Measurements from ENCODE around the gene SAMHD1.
"Not testable (repeated sequence)": the region's sequence is repeated elsewhere in the genome, so short reads cannot be mapped to it uniquely, and the experiment has no call there.

Gene SAMHD1

DNA sequence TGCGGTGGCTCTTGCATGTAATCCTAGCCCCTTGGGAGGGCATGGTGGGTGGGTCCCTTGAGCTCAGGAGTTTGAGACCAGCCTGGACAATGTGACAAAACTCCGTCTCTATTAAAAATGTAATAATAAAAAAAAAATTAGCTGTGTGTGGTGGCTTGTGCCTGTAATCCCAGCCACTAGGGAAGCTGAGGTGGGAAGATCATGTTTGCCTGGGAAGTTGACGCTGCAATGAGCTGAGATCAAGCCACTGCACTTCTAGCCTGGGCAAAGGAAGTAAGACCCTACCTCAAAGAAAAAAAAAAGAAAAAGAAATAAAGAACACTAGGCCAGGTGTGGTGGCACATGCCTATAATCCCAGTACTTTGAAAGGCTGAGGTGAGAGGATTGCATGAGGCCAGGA lies 4.5 kb upstream of the SAMHD1 start:
- DNase-seq (ENCODE audit: low read depth): no peak

DNA sequence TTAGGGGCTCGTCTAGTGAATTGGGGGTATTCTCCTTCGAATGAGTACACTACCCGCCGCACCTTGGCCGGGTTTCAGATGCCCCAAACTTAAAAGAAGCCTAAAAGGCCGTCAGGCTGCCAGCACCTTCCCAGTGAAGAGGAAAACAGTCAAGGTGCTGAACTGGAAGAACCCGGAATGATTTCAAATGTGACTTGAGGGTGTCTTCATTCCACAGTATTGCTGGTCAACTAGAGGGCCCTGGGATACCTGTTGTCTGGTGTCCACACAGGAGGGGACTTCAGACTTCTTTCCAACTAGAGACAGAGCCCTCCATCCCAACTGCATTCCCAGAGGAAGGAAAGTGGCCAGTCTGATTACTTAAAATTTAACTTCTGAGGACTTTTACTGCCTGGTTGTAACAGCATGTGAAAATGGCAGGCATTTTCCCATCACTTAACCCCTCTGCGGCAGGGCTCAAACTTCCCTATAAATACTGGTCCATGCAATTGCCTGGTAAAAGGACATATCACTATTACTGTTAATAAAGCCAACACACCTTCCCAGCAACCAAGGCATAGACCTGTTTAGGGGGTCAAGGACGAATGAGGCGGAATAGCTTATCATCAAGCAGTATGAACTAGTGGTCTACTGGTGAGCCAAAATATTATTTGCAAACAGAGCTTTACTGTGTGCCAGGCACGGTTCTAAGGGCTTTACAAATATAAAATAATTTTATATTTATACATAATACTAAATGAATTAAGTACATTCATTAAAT lies 651 bp upstream of the SAMHD1 start:
- DNase-seq (ENCODE audit: low read depth): no peak

DNA sequence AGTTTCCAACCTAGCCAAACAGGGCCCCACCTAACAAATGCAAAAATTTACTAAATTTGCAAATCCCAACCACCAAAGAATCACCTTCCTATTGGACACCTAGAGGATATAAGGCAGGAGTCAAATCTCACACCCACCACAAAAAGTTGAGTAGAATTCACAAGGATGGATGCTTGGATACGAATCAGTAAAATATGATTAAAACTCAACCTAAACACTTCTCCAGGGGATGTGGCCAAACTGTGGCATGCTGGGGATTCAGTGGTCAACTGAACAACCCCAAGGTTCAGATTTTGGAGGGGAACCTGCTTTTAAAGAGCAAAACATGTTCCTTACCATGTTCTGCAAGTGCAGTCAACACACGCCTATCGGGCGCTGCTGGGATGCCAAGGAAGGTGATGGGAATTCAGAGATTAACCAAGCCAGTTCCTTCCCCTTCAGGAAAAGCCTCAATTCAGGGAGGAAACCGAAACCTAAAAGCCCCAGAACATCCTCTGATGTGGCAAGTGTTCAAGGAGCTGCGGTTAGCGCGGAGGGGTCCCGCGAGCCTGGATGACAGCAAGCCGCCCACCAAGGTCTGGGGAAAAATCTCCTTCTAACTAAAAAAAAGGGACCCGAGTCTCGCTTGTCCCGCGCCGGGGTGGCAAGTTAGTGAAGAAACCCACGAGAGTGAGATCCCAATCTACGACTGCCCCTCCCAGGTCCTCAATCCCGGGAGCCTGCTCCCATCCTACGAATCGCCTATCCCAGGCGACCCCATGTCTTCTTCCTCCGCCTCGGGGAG lies 902 bp downstream of the SAMHD1 start:
- DNase-seq (ENCODE audit: low read depth): no peak

DNA sequence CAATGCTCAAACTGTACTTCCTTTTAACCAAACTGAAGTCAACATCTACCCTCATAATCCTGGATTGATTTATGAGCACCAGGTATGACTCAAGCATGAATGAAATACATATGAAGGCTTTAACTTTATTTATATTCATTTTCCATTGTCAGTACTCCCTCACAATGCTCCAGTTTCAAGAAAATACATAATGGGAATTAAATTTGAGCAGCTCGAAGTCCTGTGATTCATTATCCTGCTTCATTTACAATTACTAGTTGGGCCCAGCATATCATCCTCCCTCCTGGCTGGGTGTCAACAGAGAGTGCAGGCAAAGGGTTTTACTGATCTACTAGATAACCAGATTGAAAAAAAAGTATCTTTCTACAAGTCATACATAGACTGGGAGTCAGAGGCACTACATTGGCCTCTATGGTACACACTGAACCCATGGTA lies 10.1 kb downstream of the SAMHD1 start:
- DNase-seq (ENCODE audit: low read depth): no peak

DNA sequence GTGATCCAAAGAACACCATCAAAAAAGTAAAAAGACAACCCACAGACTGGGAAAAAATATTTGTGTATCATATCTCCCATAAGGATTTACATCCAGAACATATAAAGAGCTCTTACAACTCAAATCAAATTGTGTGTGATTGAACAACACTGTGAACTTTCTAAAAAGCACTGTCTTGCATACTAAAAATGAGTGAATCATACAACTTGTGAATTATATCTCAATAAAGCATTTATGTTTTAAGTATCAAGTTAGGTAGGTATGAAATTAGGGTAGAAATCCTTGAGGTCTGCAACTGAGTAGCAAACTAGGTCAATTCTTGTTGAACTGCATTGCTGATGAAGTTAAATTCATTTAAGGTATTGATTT lies 14.1 kb downstream of the SAMHD1 start:
- DNase-seq (ENCODE audit: low read depth): no peak

DNA sequence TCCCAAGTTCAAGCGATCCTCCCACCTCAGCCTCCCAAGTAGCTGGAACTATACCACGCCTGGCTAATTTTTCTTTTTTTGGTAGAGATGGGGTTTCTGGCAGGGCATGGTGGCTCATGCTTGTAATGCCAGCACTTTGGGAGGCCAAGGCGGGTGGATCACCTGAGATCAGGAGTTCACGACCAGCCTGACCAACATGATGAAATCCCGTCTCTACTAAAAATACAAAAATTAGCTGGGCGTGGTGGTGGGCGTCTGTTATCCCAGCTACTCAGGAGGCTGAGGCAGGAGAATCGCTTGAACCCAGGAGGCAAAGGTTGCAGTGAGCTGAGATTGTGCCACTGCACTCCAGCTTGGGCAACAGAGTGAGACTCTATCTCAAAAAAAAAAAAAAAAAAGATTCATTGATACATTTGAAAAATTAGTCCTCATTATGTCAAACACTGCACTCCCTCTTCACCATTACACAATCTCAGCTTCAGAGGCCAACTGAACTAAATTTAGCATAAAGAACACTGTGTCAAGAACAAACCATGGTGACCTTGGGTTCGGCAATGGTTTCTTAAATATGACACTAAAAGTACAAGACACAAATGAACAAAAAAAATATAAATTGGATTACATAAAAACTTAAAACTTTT lies 14.6 kb downstream of the SAMHD1 start:
- DNase-seq (ENCODE audit: low read depth): not testable (repeated sequence)

DNA sequence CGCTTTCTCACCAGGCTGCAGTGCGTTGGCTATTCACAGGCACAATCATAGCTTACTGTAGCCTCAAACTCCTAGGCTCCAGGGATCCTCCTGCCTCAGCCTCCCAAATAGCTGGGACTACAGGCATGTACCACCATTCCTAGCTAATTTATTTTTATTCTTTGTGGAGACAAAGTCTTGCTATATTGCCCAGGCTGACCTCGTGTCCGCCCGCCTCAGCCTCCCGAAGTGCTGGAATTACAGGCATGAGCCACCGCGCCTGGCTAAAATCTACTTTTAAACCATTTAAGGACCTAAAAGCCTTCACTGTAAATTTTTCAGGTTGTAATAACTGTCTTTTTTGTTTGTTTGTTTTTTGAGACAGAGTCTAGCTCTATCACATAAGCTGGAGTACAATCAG lies 15.2 kb downstream of the SAMHD1 start:
- no peak for DNase-seq (ENCODE audit: low read depth)

DNA sequence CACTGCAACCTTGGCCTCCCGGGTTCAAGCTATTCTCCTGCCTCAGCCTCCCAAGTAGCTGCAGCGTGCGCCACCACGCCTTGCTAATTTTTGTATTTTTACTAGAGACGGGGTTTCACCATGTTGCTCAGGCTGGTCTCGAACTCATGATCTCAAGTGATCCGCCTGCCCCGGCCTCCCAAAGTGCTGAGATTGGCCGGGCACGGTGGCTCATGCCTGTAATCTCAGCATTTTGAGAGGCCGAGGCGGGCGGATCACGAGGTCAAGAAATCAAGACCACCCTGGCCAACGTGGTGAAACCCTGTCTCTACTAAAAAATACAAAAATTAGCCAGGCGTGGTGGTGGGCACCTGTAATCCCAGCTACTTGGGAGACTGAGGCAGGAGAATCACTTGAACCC lies 17.9 kb downstream of the SAMHD1 start:
- DNase-seq (ENCODE audit: low read depth): not testable (repeated sequence)

DNA sequence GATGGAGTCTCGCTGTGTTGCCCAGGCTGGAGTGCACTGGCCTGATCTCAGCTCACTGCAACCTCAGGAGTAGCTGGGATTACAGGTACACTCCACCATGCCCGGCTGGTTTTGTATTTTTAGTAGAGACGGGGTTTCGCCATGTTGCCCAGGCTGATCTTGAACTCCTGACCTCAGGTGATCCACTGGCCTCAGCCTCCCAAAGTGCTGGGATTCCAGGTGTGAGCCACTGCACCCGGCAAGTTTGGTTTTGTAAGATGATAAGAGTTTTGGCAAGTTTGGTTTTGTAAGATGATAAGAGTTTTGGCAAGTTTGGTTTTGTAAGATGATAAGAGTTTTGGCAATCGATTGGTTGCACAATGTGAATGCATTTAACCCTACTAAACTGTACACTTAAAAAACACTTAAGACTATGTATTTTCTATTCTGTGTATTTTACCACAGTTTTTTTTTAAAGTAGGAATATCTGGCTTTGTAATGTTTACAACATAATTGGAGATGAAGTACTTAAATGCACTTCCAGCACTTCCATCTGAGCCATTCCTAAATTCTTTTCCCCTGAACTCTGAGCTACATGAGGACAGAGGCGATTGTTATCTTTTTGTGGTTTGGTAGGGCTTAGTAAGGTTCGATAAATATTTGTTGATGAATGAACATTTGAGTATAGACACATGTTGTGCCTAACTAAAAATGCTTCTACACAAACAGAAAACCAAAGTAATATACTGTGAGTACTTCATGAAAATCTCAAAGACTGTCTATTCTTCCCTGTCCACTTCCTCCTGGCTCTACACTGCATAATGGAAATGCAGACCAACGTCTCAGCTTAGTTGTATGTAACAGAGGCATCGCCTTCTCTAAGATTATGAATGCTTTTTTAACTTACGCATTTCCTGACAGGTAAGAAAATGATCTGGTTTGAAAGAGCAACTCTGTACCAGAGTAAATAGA lies 18.8 kb downstream of the SAMHD1 start:
- DNase-seq (ENCODE audit: low read depth): no peak

DNA sequence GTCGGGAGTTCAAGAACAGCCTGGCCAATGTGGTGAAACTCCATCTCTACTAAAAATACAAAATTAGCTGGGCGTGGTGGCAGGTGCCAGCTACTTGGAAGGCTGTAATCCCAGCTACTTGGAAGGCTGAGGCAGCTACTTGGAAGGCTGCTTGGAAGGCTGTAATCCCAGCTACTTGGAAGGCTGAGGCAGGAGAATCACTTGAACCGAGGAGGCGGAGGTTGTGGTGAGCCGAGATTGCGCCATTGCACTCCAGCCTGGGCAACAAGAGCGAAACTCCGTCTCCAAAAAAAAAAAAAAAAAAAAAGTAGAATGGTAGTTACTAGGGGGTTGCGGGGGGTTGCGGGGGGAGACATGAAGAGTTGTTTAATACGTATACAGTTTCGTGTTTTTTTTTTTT lies 19.4 kb downstream of the SAMHD1 start:
- not testable (repeated sequence) for DNase-seq (ENCODE audit: low read depth)

DNA sequence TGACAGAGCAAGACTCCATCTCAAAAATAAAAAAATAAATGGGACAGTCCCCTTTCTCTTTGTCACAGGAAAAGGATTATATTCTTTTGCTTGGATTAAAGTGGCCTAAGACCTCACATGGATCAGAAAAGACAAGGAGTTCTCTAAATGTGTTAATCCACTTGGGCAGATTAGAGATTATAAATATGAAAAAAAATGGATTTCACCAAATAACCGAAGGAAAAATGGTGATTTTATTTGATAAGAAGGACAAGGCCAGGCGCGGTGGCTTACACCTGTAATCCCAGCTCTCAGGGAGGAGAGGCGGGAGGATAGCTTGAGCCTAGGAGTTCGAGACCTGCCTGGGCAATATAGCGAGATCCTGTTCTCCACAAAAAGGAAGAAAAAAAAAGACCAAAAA lies 21.8 kb downstream of the SAMHD1 start:
- DNase-seq (ENCODE audit: low read depth): no peak

DNA sequence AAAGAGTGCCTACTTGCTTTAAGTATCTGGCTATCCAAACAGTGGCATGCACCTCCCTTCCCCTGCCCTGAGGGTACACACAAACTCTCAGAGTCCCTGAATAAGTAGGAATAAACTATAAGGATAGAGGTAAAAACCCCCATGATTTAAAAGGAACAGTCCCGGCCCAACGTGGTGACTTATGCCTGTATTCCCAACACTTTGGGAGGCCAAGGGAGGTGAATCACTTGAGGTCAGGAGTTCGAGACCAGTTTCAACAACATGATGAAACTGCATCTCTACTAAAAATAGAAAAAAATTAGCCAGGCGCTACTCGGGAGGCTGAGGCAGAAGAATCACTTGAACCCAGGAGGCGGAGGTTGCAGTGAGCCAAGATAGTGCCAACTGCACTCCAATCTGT lies 22.2 kb downstream of the SAMHD1 start:
- DNase-seq (ENCODE audit: low read depth): no peak

DNA sequence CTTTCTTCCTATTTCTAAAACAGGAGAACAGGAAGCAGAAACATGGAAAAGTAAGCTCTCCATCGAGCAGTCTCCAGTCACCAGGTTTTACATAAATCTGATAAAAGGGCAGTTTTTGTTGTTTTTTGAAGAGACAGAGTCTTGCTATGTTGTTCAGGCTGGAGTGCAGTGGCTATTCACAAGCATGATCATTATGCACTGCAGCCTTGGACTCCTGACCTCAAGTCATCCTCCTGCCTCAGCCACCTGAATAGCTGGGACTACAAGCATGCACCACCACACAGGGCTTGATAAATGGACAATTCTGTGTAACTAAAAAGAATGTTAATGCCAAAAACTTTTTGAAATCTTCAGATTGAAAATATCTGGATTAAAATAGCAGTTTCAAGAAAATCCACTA lies 23.8 kb downstream of the SAMHD1 start:
- DNase-seq (ENCODE audit: low read depth): no peak

DNA sequence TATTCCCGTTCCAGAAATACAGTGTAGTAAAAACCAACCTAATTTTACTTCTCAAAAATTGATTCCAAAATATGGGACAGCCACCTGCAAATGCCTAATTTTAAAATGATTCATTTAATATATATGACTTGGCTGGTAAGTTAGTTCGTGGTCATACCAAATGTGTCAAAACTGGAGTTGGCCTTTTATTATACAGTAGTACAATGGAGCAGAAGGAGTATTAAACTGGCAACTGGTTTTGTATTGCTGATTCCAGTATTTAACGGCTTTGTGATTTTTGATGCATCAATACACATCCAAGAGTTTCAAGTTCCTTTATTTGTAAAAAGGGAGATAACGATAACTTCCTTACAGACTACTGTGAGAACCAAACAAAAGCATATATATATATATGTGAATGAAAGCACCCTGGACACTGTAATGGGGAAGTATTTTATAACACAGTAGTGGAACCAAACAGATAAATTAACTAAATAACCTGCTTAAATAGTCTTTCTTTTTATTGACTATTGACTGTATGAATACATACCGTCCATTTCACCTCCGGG lies 24.8 kb downstream of the SAMHD1 start:
- no peak for DNase-seq (ENCODE audit: low read depth)

DNA sequence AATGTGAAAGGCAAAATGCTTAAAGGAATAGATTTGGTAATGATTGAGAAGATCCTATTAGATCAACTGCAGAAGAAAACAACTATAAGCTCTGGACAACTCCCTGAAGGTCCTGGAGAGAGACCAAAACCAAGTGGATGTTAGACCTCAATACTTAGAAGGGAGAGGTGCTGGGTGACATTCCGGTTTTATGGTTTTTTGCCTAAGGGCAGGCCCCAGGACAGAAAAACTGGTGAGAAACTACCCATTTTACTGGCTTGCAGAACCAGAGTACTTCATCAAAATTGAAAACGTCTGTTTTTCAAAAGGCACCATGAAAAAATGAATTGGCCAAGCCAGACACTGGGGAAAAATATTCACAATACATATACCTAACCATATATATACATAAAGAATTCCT lies 26.3 kb downstream of the SAMHD1 start:
- no peak for DNase-seq (ENCODE audit: low read depth)

DNA sequence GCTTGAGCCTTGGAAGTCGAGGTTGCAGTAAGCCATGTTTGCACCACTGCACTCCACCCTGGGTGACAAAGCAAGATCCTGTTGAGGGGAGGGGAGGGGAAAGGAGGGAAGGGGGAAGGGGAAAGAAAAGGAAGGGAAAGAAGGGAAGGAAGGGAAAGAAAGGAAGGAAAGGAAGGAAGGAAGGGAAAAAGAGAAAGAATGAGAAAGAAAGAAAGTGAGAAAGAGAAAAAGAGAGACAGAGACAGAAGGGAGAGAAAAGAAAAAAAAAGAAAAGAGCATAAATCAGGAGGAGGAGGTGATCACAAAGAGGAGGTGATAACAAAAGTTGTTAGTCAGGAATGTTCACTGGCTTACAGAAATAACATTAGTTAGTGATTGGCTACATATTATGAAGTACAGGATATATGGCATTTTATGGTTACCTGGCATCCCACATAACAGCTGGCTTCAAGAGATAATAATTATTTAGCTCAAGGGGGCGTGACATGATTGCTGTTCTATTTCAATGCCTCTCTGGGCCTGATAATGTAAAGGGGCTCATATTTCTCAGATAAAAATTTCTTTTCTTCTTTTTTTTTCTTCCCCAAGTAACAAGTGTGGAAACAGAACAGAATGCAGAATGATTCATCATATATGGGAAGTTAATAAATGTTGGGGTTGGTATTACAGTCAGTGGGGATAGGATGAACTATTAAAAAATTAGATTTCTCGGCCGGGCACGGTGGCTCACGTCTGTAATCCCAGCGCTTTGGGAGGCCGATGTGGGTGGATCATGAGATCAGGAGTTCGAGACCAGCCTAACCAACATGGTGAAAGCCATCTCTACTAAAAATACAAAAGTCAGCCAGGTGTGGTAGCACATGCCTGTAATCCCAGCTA lies 27.1 kb downstream of the SAMHD1 start:
- DNase-seq (ENCODE audit: low read depth): no peak

DNA sequence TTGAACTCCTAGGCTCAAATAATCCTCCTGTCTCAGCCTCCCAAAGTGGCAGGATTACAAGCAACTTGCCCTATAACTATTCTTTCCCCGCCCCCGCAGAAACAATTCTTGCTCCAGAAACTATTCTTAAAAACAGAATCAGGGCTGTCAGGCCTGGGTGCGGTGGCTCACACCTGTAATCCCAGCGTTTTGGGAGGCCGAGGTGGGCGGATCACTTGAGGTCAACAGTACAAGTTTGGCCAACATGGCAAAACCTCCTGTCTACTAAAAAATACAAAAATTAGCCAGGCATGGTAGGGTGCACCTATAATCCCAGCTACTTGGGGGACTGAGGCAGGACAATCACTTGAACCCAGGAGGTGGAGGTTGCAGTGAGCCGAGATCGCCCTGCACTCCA lies 31.2 kb downstream of the SAMHD1 start:
- DNase-seq (ENCODE audit: low read depth): no peak

DNA sequence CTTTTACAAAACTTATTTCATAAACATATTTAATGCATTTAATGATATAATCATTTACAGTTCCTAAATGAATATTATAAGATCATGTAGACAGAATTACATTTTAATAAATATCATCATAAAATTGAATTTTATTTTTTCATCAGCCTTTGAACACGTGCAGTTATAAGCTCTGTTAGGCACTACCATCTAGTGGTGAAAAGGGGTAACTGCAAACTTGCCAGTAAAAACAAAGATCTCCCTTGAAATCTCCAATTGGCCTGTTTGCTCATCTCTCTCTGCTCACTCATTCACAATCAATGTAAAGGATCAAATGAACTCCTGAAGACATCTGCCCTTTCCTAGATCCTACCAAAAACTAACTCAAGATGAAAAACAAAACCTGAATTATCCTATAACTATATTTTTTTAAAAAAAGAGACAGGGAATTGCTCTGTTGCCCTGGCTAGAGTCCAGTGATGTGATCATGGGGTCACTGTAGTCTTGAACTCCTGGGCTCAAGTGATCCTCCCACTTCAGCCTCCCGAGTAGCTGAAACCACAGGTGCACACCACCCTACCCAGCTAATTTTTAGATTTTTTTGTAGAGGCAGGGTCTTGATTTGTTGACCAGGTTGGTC lies 31.7 kb downstream of the SAMHD1 start:
- DNase-seq (ENCODE audit: low read depth): no peak

DNA sequence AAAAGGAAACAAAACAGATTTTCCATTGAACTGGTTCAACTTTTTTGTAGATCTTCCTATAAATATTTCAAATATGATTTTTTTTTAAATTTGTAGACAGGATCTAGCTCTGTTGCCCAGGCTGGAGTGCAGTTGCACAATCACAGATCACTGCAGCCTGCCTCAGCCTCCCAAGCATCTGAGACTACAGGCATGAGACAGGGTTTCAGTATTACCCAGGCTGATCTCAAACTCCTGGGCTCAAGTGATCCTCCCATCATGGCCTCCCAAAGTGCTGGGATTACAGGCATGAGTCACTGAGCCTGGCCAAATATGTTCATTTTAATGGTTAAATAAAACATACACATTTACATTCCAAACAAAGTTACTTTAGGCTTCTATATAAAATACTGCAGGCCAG lies 33.6 kb downstream of the SAMHD1 start:
- DNase-seq (ENCODE audit: low read depth): no peak

DNA sequence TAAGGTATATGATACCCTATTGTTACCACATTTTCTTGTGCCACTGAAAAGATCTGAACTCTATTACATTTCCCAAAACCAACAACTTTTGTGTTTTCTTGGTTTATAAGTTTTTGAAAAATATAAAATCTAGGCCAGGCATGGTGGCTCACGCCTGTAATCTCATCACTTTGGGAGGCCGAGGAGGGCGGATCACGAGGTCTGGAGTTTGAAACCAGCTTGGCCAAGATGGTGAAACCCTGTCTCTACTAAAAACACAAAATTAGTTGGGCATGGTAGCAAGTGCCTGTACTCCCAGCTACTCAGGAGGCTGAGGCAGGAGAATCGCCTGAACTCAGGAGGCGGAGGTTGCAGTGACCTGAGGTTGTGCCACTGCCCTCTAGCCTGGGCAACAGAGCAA lies 34.3 kb downstream of the SAMHD1 start:
- DNase-seq (ENCODE audit: low read depth): no peak
